GM12878 (cell line): ENCODE results near the gene ZNF132. TPM values are rescaled to one million over a fixed set of nuclear protein-coding genes. Genes with fewer than 3 reads are reported as not detected.

Experiments used
- ATAC-seq: fragments of 200-7000 bp; cut with Tn5 transposase; 3 replicates; pipeline ENCODE4 v1.9.1; 2020; ENCODE audit warnings: mild to moderate bottlenecking, moderate library complexity
- BruUV-seq: library from RNA; stranded (reverse); fragments of 400-500 nt; replicated peaks from 2 replicates; lab custom pipeline; 2021; lab: Mats Ljungman, UMichigan
- CTCF ChIA-PET: fragments of 300-600 bp; sonication (Branson Sonifier 250); formaldehyde crosslinking; extraction: SDS; loops from one replicate; lab custom pipeline; 2021; ENCODE audit warnings: inconsistent platforms; lab: Yijun Ruan, JAX
- POLR2A ChIA-PET: fragments of 350-600 bp; formaldehyde crosslinking; extraction: SDS; loops from one replicate; lab custom pipeline; 2021; ENCODE audit warnings: inconsistent platforms; lab: Charles Lee
- RAD21 ChIA-PET: fragments of 300-600 bp; sonication (Branson Sonifier 250); formaldehyde crosslinking; loops from one replicate; lab custom pipeline; 2023; ENCODE audit warnings: antibody characterized with exemption; ENCODE audit not compliant: unreplicated experiment; lab: Charles Lee
- SMC1A ChIA-PET: fragments of 300-600 bp; sonication (Branson Sonifier 250); formaldehyde crosslinking; loops from one replicate; lab custom pipeline; 2023; ENCODE audit not compliant: unreplicated experiment, uncharacterized antibody; lab: Charles Lee
- DNase-seq: peaks from one replicate; pipeline ENCODE4 v3.0.0-alpha.2; 2011; ENCODE audit warnings: low read depth, low spot score
- FAIRE-seq: peaks from 3 replicates; lab custom pipeline; 2011; peaks lifted over from hg19 to GRCh38; lab: Jason Lieb, UNC
- H2AFZ ChIP-seq: 2 replicates; pipeline ENCODE4 v1.6.0; 2011; ENCODE audit warnings: low read depth, low read length, control low read depth; ENCODE audit not compliant: control insufficient read depth
- H3K27ac ChIP-seq: 2 replicates; pipeline ENCODE4 v1.5.1; 2011; ENCODE audit warnings: control low read depth; ENCODE audit not compliant: control insufficient read depth, insufficient read depth
- H3K27me3 ChIP-seq, 2 experiments: replicated peaks in 1 of 2; 2 replicates each; pipeline versions ENCODE4 v1.6.0 to v1.6.1; 2011; ENCODE audit warnings: low read length in 1 of 2; ENCODE audit not compliant: control insufficient read depth in 2 of 2, insufficient read depth in 2 of 2
- H3K36me3 ChIP-seq, 2 experiments: 2 replicates each; pipeline ENCODE4 v1.5.1; 2011; ENCODE audit warnings: low read length in 1 of 2; ENCODE audit not compliant: control insufficient read depth in 2 of 2, insufficient read depth in 2 of 2
- H3K4me1 ChIP-seq: 2 replicates; pipeline ENCODE4 v1.6.1; 2011; ENCODE audit warnings: mild to moderate bottlenecking, low read length, moderate library complexity, mixed read lengths; ENCODE audit not compliant: control insufficient read depth, insufficient read depth
- H3K4me2 ChIP-seq: 2 replicates; pipeline ENCODE4 v1.6.0; 2011; ENCODE audit warnings: control low read depth; ENCODE audit not compliant: control insufficient read depth, insufficient read depth
- H3K4me3 ChIP-seq: fragments of 200-600 bp; sonication (generic); 2 replicates; pipeline ENCODE4 v1.5.1; 2016
- H3K79me2 ChIP-seq: 2 replicates; pipeline ENCODE4 v1.6.0; 2011; ENCODE audit warnings: low read length; ENCODE audit not compliant: control insufficient read depth, insufficient read depth
- H3K9ac ChIP-seq: 2 replicates; pipeline ENCODE4 v1.8.0; 2011; ENCODE audit warnings: low read length, control low read depth, mixed read lengths; ENCODE audit not compliant: control insufficient read depth, insufficient read depth
- H3K9me3 ChIP-seq: replicated peaks from 3 replicates; pipeline ENCODE4 v1.5.1; 2011; ENCODE audit warnings: mild to moderate bottlenecking, low read length; ENCODE audit not compliant: control insufficient read depth, insufficient read depth
- H4K20me1 ChIP-seq: 2 replicates; pipeline ENCODE4 v1.6.0; 2011; ENCODE audit not compliant: control insufficient read depth, insufficient read depth
- BACH1 ChIP-seq: fragments of 450-650 bp; IDR thresholded peaks from 2 replicates; pipeline ENCODE4 v1.6.1; 2017; ENCODE audit warnings: mild to moderate bottlenecking, borderline replicate concordance
- BMI1 ChIP-seq: fragments of 450-650 bp; IDR thresholded peaks from 2 replicates; pipeline ENCODE4 v1.6.1; 2016; ENCODE audit warnings: mild to moderate bottlenecking, moderate library complexity, borderline replicate concordance
- CBX3 ChIP-seq: fragments of 200-600 bp; sonication (generic); IDR thresholded peaks from 2 replicates; pipeline ENCODE4 v1.6.1; 2016; ENCODE audit warnings: low read depth, borderline replicate concordance
- CHD4 ChIP-seq: fragments of 200-600 bp; sonication (generic); IDR thresholded peaks from 2 replicates; pipeline ENCODE4 v1.6.1; 2016; ENCODE audit warnings: mild to moderate bottlenecking
- FOXM1 ChIP-seq: IDR thresholded peaks from 2 replicates; pipeline ENCODE4 v1.6.1; 2012; ENCODE audit warnings: low read depth, mild to moderate bottlenecking, inconsistent platforms, low read length, moderate library complexity
- HDGF ChIP-seq: fragments of 450-650 bp; IDR thresholded peaks from 2 replicates; pipeline ENCODE4 v1.6.1; 2016; ENCODE audit warnings: antibody characterized with exemption
- IKZF1 ChIP-seq: fragments of 450-650 bp; conservative IDR thresholded peaks from 2 replicates; pipeline ENCODE4 v1.6.1; 2017; ENCODE audit warnings: antibody characterized with exemption, mild to moderate bottlenecking
- MEF2B ChIP-seq: fragments of 450-650 bp; IDR thresholded peaks from 2 replicates; pipeline ENCODE4 v1.6.1; 2018; ENCODE audit warnings: mild to moderate bottlenecking, moderate library complexity; ENCODE audit not compliant: partially characterized antibody, poor library complexity, severe bottlenecking
- MLLT1 ChIP-seq: fragments of 450-650 bp; IDR thresholded peaks from 2 replicates; pipeline ENCODE4 v1.6.1; 2016; ENCODE audit warnings: mild to moderate bottlenecking
- MTA3 ChIP-seq: IDR thresholded peaks from 2 replicates; pipeline ENCODE4 v1.6.1; 2012; ENCODE audit warnings: low read length, inconsistent platforms, borderline replicate concordance
- MYB ChIP-seq: fragments of 150-350 bp; IDR thresholded peaks from 2 replicates; pipeline ENCODE4 v1.6.1; 2014; ENCODE audit warnings: mild to moderate bottlenecking, low read depth, low read length, borderline replicate concordance
- NKRF ChIP-seq: fragments of 450-650 bp; conservative IDR thresholded peaks from 2 replicates; pipeline ENCODE4 v1.6.1; 2017; ENCODE audit warnings: mild to moderate bottlenecking, moderate library complexity
- NR2C2 ChIP-seq: IDR thresholded peaks from 2 replicates; pipeline ENCODE4 v1.6.1; 2011; ENCODE audit warnings: borderline replicate concordance, low read depth; ENCODE audit not compliant: control insufficient read depth, insufficient read length
- NR2F1 ChIP-seq: fragments of 450-650 bp; conservative IDR thresholded peaks from 2 replicates; pipeline ENCODE4 v1.6.1; 2017; ENCODE audit warnings: mild to moderate bottlenecking
- PAX8 ChIP-seq: fragments of 450-650 bp; IDR thresholded peaks from 2 replicates; pipeline ENCODE4 v1.6.1; 2017; ENCODE audit warnings: mild to moderate bottlenecking, moderate library complexity
- PKNOX1 ChIP-seq: fragments of 450-650 bp; IDR thresholded peaks from 2 replicates; pipeline ENCODE4 v1.6.1; 2016; ENCODE audit warnings: mild to moderate bottlenecking
- SIN3A ChIP-seq: IDR thresholded peaks from 2 replicates; pipeline ENCODE4 v1.6.1; 2012; ENCODE audit warnings: low read depth, low read length, improper control_type of control experiment
- SMAD1 ChIP-seq: fragments of 450-650 bp; IDR thresholded peaks from 2 replicates; pipeline ENCODE4 v1.6.1; 2018; ENCODE audit warnings: mild to moderate bottlenecking, low read depth; ENCODE audit not compliant: partially characterized antibody
- ZBED1 ChIP-seq: IDR thresholded peaks from 2 replicates; pipeline ENCODE4 v1.6.1; 2016; ENCODE audit warnings: borderline replicate concordance
- WGBS: methylation state at CpG from one replicate; pipeline ENCODE4 v1.1.6; 2016; ENCODE audit warnings: low lambda C conversion rate; ENCODE audit not compliant: insufficient replicate concordance, insufficient coverage; ENCODE audit errors: missing lambda C conversion rate; 5-methylcytosine and 5-hydroxymethylcytosine counted together
- in situ Hi-C: fragments of 300-500 bp; cut with MboI; formaldehyde crosslinking; loops from 9 replicates; pipeline ENCODE4 v1.14.3; 2018; ENCODE audit warnings: mixed read lengths
- intact Hi-C: fragments of 100-400 bp; cut with micrococcal nuclease; formaldehyde crosslinking; loops from one replicate; pipeline ENCODE4 v1.14.2; 2022; ENCODE audit not compliant: unreplicated experiment
- polyA plus RNA-seq, 11 experiments: library from polyadenylated mRNA; depleted of rRNA in 4 of 11; unstranded in 6 of 11; stranded (reverse) in 5 of 11; fragments of >200 nt; fragmentation: Nextera tagmentation in 4 of 11; fragmentation: Illumina TruSeq in 1 of 11; extraction: Ambion mirVana in 4 of 11; extraction: Trizol in 1 of 11; gene quantifications; 1 replicate in 1 of 11; 2 replicates in 10 of 11; pipeline versions ENCODE4 v1.2.1 to v1.2.3, GENCODE V29; 2011 to 2016; ENCODE audit warnings: inconsistent platforms in 2 of 11, missing spikeins in 2 of 11, low read depth in 1 of 11
- total RNA-seq, 4 experiments: library from RNA; depleted of rRNA in 3 of 4; stranded (reverse); fragments of >200 nt in 3 of 4; fragmentation: Illumina TruSeq in 1 of 4; extraction: Trizol in 1 of 4; gene quantifications; 2 replicates each; pipeline versions ENCODE4 v1.2.1 to v1.2.3, GENCODE V29; 2013 to 2021

Gene ZNF132
- total and polyA plus RNA-seq, 10 of the 15 experiments (the other 5 are each of a cell fraction or from before 2014, with no cell fraction given): 0.56 to 4.0 (median 2.3) TPM

DNA sequence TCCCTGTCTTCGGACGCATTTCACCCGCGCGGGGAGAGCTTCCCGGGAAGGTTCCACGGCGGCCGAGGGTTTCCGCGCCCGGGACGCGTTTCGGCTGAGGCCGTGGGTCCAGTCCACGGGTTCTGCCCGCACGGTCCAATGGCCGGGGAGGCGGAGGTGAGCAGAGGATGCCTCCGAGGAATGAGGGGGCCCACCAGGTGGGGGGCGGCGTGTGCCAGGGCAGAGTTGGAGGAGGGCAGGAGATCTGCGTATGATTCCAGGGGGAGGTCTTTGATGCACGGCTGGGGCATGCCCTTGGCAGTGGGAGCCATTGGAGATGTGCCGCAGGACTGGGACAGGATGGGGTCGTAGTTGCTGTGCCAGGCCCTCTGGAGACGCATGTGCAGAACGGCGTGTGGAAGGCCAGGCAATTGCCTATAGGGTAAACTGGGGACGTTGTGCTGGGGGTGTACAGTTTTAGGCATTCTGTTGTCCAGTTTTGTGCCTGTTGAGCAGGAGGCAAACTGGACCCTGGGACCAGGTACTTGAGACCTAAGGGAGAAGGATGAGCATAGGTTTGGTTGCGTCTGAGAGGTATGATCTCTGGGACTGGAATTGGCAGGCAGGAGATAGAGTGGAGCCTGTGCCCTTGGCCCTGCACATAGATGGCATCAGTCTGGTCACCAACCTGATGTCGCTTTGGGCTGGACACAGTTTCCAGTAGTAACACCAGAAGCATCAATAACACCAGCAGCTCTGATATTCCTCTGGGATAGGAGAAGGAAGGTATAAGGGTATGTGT lies 30.8 kb downstream of the ZNF132 start:
- ChIA-PET SMC1A (interaction anchor here (1.1 to 1.2 kb wide), 5 partner anchors 9 to 60 kb away, joined by 3 to 5 read pairs (median 3); partner anchors contain the start of gene ZNF324), RAD21 (interaction anchor here (0.8 to 1.3 kb wide), 6 partner anchors 22 to 111 kb away, joined by 3 to 6 read pairs (median 4); partner anchors contain the start of genes RPS5, ZBTB45, ZNF497 and ZSCAN22), CTCF (interaction anchor here (1.4 kb wide), 1 partner anchor 9 kb away, joined by 5 read pairs; no protein-coding TSS in a partner anchor), POLR2A (interaction anchor here (0.9 to 1.6 kb wide), 4 partner anchors 9 to 62 kb away, joined by 3 to 5 read pairs (median 4); partner anchors contain the start of genes ZNF324 and ZNF324B)
- H3K36me3 ChIP-seq: no peaks in the 10 kb centered on the region
- FAIRE-seq (no peak), DNase-seq (no peak), ATAC-seq (peak; percentile 50)
- H3K27ac ChIP-seq: peak overlapping the region; percentile 80
- TSS peak; percentile 72 for BruUV-seq
- intact Hi-C loops: loop anchor here (5.0 kb wide), 1 partner anchor 58 kb away; the partner anchor contains the start of gene ZNF324
- H3K9ac ChIP-seq: peak overlapping the region; percentile 73
- peak overlapping the region; percentile 90 for H3K4me3 ChIP-seq
- peak overlapping the region; percentile 98 for H2AFZ ChIP-seq
- H3K27me3 ChIP-seq: no peaks in the 10 kb centered on the region
- in situ Hi-C loops: no loop called here
- no peaks in the 10 kb centered on the region for H4K20me1 ChIP-seq
- WGBS: 3% methylated on average over 34 of the region's 34 CpGs
- H3K4me1 ChIP-seq: peaks cover 8% of the 10 kb centered on the region
- peaks cover 16% of the 10 kb centered on the region for H3K79me2 ChIP-seq
- H3K9me3 ChIP-seq: no peaks in the 10 kb centered on the region
- H3K4me2 ChIP-seq: peak overlapping the region; percentile 71
- no peak for TF ChIP-seq CBX3
- no peak for TF ChIP-seq NR2F1
- TF ChIP-seq SIN3A: no peak
- TF ChIP-seq BACH1: peak; percentile 7; the same call in 1 of the 2 replicates
- no peak for TF ChIP-seq MEF2B
- no peak for TF ChIP-seq BMI1
- no peak for TF ChIP-seq PKNOX1
- no peak for TF ChIP-seq ZBED1
- no peak for TF ChIP-seq MYB
- no peak for TF ChIP-seq MTA3
- no peak for TF ChIP-seq NR2C2
- peak; percentile 13; the same call in 1 of the 2 replicates for TF ChIP-seq HDGF
- no peak for TF ChIP-seq PAX8
- TF ChIP-seq SMAD1: no peak
- TF ChIP-seq IKZF1: no peak
- TF ChIP-seq CHD4: no peak
- TF ChIP-seq MLLT1: 0 out of 2 replicates have a peak, but pooled peaks have one; percentile 35
- no peak for TF ChIP-seq FOXM1
- TF ChIP-seq NKRF: 0 out of 2 replicates have a peak, but pooled peaks have one; percentile 8
